HepG2 (cell line): ENCODE data around the gene METRN. TPM values are rescaled to one million over a fixed set of nuclear protein-coding genes. Genes with fewer than 3 reads are reported as not detected.

Experiments used
- FOXK2 ChIP-seq: fragments of 450-650 bp; IDR thresholded peaks from 2 replicates; pipeline ENCODE4 v1.6.1; 2016
- FOXM1 ChIP-seq: sonication (generic); formaldehyde crosslinking; IDR thresholded peaks from 2 replicates; pipeline ENCODE4 v1.5.0; 2020; ENCODE audit warnings: missing genetic modification reagents
- PAF1 ChIP-seq: IDR thresholded peaks from 2 replicates; pipeline ENCODE4 v1.6.1; 2016; ENCODE audit warnings: missing genetic modification reagents, missing compliant biosample characterization
- PHF21A ChIP-seq: sonication (generic); formaldehyde crosslinking; IDR thresholded peaks from 2 replicates; pipeline ENCODE4 v1.5.0; 2020; ENCODE audit warnings: mild to moderate bottlenecking, missing genetic modification reagents
- SAFB2 ChIP-seq: sonication (generic); formaldehyde crosslinking; IDR thresholded peaks from 2 replicates; pipeline ENCODE4 v1.5.1; 2020; ENCODE audit warnings: missing genetic modification reagents, low read depth, mild to moderate bottlenecking, borderline replicate concordance
- ZNF644 ChIP-seq: IDR thresholded peaks from 2 replicates; pipeline ENCODE4 v1.6.1; 2016; ENCODE audit warnings: low read depth
- ZNF746 ChIP-seq: sonication (generic); formaldehyde crosslinking; IDR thresholded peaks from 2 replicates; pipeline ENCODE4 v1.8.0; 2022; ENCODE audit warnings: mild to moderate bottlenecking, missing genetic modification reagents
- polyA plus RNA-seq, 8 experiments: library from polyadenylated mRNA; depleted of rRNA in 3 of 8; stranded (reverse) in 7 of 8; unstranded in 1 of 8; fragments of >200 nt; fragmentation: Illumina TruSeq in 4 of 8; extraction: Trizol in 4 of 8; gene quantifications; 2 replicates each; pipeline versions ENCODE4 v1.2.1 to v1.2.3, GENCODE V29; 2011 to 2016; ENCODE audit warnings: low read depth in 4 of 8, missing spikeins in 1 of 8, mixed read lengths in 1 of 8; ENCODE audit not compliant: insufficient read depth in 1 of 8
- total RNA-seq, 5 experiments: library from RNA; depleted of rRNA; stranded (reverse); fragments of >200 nt; fragmentation: Illumina TruSeq; extraction: Trizol; gene quantifications; 2 replicates each; pipeline ENCODE4 v1.2.3, GENCODE V29; 2016; ENCODE audit warnings: low read depth in 1 of 5
- TF ChIP-seq, protein P1 (sequence below): sonication (generic); formaldehyde crosslinking; IDR thresholded peaks from 2 replicates; pipeline ENCODE4 v1.8.0; 2022; ENCODE audit warnings: mild to moderate bottlenecking, missing genetic modification reagents
- TF ChIP-seq, protein P2 (sequence below): sonication (generic); formaldehyde crosslinking; IDR thresholded peaks from 2 replicates; pipeline ENCODE4 v1.5.0; 2020; ENCODE audit warnings: missing genetic modification reagents
- TF ChIP-seq, protein P3 (sequence below): sonication (generic); formaldehyde crosslinking; IDR thresholded peaks from 2 replicates; pipeline ENCODE4 v1.5.1; 2020; ENCODE audit warnings: mild to moderate bottlenecking, moderate library complexity, missing genetic modification reagents
- TF ChIP-seq, protein P4 (sequence below), 2 experiments: sonication (generic) in 1 of 2; formaldehyde crosslinking in 1 of 2; IDR thresholded peaks; 2 replicates each; pipeline versions ENCODE4 v1.4.0 to v1.6.1; 2018 to 2020; ENCODE audit warnings: missing genetic modification reagents in 2 of 2, borderline replicate concordance in 1 of 2, low read depth in 1 of 2, mild to moderate bottlenecking in 1 of 2, missing biosample characterization in 1 of 2
- TF ChIP-seq, protein P5 (sequence below): sonication (generic); formaldehyde crosslinking; IDR thresholded peaks from 2 replicates; pipeline ENCODE4 v1.4.0; 2020; ENCODE audit warnings: missing genetic modification reagents
- TF ChIP-seq, protein P6 (sequence below): sonication (generic); formaldehyde crosslinking; IDR thresholded peaks from 2 replicates; pipeline ENCODE4 v1.8.0; 2022; ENCODE audit warnings: mild to moderate bottlenecking, missing genetic modification reagents, moderate library complexity
- TF ChIP-seq, protein P7 (sequence below): sonication (generic); formaldehyde crosslinking; IDR thresholded peaks from 2 replicates; pipeline ENCODE4 v1.4.0; 2020; ENCODE audit warnings: missing genetic modification reagents

The METRN gene
- total and polyA plus RNA-seq, 2 of the 13 experiments (the other 11 are each of a cell fraction or from before 2014, with no cell fraction given), result 25.5 to 46.1 TPM

DNA sequence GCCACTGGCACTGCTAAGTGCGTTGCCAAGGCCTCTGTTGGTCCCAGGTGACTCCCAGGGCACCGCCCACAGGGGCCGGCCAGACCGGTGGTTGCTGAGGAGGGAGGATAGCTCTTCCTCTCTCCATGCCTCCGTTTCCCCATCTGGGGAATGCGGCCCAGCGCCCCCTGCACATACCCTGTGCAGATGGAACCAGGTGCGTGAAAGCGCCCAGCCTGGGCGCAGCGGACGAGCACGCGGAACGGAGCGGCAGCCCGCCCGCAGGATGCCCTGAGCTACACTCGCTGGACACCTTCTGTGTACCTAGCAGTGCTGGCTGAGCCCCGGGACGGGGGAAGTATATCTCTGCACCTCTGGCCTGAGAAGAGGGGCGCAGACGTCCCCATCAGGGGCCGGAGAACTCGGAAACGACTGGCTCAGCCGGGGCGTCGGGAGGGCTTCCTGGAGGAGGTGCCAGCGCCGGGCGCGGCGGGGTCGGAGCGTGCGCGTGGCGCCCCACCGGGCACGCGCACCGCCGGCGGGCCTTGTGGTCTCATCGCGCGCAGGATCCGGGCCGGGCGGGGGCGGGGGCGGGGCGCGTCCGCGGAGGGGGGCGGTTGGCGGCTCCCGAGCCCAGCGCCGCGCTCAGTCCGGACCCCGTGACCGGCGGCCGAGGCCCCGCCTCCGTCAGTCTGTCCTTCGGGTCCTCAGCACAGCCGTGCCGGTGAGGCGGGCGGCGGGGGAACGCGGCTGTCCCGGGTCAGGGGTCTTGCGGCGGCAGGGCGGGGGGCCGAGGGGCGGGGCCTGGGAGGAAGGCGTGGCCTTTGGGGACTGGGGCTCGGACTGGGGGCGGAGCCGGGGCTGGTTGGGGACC, 11.7 kb downstream of the METRN start, which contains the start of the genes CCDC78 and HAGHL (continued):
- TF ChIP-seq, protein P1, sequence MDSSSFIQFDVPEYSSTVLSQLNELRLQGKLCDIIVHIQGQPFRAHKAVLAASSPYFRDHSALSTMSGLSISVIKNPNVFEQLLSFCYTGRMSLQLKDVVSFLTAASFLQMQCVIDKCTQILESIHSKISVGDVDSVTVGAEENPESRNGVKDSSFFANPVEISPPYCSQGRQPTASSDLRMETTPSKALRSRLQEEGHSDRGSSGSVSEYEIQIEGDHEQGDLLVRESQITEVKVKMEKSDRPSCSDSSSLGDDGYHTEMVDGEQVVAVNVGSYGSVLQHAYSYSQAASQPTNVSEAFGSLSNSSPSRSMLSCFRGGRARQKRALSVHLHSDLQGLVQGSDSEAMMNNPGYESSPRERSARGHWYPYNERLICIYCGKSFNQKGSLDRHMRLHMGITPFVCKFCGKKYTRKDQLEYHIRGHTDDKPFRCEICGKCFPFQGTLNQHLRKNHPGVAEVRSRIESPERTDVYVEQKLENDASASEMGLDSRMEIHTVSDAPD (CRISPR knock-in tag), result no peak
- TF ChIP-seq, protein P2, sequence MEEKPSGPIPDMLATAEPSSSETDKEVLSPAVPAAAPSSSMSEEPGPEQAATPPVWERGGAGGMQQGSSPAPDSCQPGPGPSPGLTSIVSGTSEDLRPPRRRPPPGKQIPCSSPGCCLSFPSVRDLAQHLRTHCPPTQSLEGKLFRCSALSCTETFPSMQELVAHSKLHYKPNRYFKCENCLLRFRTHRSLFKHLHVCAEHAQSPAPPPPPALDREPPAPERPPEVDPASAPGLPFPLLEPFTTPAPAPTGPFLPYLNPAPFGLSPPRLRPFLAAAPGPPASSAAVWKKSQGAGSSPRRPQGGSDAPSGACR (CRISPR knock-in tag), result no peak
- no peak for TF ChIP-seq PAF1
- no peak for TF ChIP-seq SAFB2 (CRISPR knock-in tag)
- TF ChIP-seq, protein P3, sequence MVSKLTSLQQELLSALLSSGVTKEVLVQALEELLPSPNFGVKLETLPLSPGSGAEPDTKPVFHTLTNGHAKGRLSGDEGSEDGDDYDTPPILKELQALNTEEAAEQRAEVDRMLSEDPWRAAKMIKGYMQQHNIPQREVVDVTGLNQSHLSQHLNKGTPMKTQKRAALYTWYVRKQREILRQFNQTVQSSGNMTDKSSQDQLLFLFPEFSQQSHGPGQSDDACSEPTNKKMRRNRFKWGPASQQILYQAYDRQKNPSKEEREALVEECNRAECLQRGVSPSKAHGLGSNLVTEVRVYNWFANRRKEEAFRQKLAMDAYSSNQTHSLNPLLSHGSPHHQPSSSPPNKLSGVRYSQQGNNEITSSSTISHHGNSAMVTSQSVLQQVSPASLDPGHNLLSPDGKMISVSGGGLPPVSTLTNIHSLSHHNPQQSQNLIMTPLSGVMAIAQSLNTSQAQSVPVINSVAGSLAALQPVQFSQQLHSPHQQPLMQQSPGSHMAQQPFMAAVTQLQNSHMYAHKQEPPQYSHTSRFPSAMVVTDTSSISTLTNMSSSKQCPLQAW (CRISPR knock-in tag), result no peak
- TF ChIP-seq, protein P4, sequence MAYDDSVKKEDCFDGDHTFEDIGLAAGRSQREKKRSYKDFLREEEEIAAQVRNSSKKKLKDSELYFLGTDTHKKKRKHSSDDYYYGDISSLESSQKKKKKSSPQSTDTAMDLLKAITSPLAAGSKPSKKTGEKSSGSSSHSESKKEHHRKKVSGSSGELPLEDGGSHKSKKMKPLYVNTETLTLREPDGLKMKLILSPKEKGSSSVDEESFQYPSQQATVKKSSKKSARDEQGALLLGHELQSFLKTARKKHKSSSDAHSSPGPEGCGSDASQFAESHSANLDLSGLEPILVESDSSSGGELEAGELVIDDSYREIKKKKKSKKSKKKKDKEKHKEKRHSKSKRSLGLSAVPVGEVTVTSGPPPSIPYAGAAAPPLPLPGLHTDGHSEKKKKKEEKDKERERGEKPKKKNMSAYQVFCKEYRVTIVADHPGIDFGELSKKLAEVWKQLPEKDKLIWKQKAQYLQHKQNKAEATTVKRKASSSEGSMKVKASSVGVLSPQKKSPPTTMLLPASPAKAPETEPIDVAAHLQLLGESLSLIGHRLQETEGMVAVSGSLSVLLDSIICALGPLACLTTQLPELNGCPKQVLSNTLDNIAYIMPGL (CRISPR knock-in tag; IDR thresholded peaks at IDR 0.05; ENCODE audit: borderline replicate concordance in 1 of 2, low read depth in 1 of 2), result no peak
- TF ChIP-seq ZNF644 (CRISPR knock-in tag), result no peak
- no peak for TF ChIP-seq FOXK2
- TF ChIP-seq, protein P5, sequence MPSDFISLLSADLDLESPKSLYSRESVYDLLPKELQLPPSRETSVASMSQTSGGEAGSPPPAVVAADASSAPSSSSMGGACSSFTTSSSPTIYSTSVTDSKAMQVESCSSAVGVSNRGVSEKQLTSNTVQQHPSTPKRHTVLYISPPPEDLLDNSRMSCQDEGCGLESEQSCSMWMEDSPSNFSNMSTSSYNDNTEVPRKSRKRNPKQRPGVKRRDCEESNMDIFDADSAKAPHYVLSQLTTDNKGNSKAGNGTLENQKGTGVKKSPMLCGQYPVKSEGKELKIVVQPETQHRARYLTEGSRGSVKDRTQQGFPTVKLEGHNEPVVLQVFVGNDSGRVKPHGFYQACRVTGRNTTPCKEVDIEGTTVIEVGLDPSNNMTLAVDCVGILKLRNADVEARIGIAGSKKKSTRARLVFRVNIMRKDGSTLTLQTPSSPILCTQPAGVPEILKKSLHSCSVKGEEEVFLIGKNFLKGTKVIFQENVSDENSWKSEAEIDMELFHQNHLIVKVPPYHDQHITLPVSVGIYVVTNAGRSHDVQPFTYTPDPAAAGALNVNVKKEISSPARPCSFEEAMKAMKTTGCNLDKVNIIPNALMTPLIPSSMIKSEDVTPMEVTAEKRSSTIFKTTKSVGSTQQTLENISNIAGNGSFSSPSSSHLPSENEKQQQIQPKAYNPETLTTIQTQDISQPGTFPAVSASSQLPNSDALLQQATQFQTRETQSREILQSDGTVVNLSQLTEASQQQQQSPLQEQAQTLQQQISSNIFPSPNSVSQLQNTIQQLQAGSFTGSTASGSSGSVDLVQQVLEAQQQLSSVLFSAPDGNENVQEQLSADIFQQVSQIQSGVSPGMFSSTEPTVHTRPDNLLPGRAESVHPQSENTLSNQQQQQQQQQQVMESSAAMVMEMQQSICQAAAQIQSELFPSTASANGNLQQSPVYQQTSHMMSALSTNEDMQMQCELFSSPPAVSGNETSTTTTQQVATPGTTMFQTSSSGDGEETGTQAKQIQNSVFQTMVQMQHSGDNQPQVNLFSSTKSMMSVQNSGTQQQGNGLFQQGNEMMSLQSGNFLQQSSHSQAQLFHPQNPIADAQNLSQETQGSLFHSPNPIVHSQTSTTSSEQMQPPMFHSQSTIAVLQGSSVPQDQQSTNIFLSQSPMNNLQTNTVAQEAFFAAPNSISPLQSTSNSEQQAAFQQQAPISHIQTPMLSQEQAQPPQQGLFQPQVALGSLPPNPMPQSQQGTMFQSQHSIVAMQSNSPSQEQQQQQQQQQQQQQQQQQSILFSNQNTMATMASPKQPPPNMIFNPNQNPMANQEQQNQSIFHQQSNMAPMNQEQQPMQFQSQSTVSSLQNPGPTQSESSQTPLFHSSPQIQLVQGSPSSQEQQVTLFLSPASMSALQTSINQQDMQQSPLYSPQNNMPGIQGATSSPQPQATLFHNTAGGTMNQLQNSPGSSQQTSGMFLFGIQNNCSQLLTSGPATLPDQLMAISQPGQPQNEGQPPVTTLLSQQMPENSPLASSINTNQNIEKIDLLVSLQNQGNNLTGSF (CRISPR knock-in tag), result no peak
- no peak for TF ChIP-seq ZNF746
- TF ChIP-seq, protein P6, sequence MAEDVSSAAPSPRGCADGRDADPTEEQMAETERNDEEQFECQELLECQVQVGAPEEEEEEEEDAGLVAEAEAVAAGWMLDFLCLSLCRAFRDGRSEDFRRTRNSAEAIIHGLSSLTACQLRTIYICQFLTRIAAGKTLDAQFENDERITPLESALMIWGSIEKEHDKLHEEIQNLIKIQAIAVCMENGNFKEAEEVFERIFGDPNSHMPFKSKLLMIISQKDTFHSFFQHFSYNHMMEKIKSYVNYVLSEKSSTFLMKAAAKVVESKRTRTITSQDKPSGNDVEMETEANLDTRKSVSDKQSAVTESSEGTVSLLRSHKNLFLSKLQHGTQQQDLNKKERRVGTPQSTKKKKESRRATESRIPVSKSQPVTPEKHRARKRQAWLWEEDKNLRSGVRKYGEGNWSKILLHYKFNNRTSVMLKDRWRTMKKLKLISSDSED (CRISPR knock-in tag), result no peak
- TF ChIP-seq PHF21A, result no peak
- TF ChIP-seq FOXM1, result no peak
- TF ChIP-seq, protein P7, sequence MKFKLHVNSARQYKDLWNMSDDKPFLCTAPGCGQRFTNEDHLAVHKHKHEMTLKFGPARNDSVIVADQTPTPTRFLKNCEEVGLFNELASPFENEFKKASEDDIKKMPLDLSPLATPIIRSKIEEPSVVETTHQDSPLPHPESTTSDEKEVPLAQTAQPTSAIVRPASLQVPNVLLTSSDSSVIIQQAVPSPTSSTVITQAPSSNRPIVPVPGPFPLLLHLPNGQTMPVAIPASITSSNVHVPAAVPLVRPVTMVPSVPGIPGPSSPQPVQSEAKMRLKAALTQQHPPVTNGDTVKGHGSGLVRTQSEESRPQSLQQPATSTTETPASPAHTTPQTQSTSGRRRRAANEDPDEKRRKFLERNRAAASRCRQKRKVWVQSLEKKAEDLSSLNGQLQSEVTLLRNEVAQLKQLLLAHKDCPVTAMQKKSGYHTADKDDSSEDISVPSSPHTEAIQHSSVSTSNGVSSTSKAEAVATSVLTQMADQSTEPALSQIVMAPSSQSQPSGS, result no peak
